Stomach smooth muscle (tissue), 2 donors: ENCODE data around the gene SLC41A1.
"Not testable (repeated sequence)": the region's sequence is repeated elsewhere in the genome, so short reads cannot be mapped to it uniquely, and the experiment has no call there.

Source experiments
- H3K27ac ChIP-seq: one replicate; pipeline ENCODE4 v1.7.0; 2013; ENCODE audit warnings: mild to moderate bottlenecking, low read length, inconsistent platforms
- H3K27me3 ChIP-seq, 2 donors: one replicate each; pipeline ENCODE4 v1.7.0; 2013; ENCODE audit warnings: low read length in 2 of 2; ENCODE audit not compliant: insufficient read depth in 2 of 2, control insufficient read depth in 1 of 2
- H3K36me3 ChIP-seq, 2 donors: one replicate each; pipeline ENCODE4 v1.7.0; 2013; ENCODE audit warnings: low read length in 2 of 2; ENCODE audit not compliant: control insufficient read depth in 2 of 2, insufficient read depth in 2 of 2
- H3K4me1 ChIP-seq: one replicate; pipeline ENCODE4 v1.7.0; 2013; ENCODE audit warnings: low read length; ENCODE audit not compliant: control insufficient read depth, insufficient read depth
- H3K4me3 ChIP-seq, 2 donors: one replicate each; pipeline ENCODE4 v1.7.0; 2013; ENCODE audit warnings: low read length in 2 of 2
- H3K9ac ChIP-seq, 2 donors: one replicate each; pipeline ENCODE4 v1.7.0; 2013; ENCODE audit warnings: low read length in 2 of 2, mild to moderate bottlenecking in 1 of 2
- H3K9me3 ChIP-seq, 2 donors: one replicate each; pipeline ENCODE4 v1.7.0; 2013; ENCODE audit warnings: low read length in 2 of 2; ENCODE audit not compliant: control insufficient read depth in 2 of 2
- donor health status: healthy.
- donor health status: Pancreatic carcinoma.

The SLC41A1 gene

DNA sequence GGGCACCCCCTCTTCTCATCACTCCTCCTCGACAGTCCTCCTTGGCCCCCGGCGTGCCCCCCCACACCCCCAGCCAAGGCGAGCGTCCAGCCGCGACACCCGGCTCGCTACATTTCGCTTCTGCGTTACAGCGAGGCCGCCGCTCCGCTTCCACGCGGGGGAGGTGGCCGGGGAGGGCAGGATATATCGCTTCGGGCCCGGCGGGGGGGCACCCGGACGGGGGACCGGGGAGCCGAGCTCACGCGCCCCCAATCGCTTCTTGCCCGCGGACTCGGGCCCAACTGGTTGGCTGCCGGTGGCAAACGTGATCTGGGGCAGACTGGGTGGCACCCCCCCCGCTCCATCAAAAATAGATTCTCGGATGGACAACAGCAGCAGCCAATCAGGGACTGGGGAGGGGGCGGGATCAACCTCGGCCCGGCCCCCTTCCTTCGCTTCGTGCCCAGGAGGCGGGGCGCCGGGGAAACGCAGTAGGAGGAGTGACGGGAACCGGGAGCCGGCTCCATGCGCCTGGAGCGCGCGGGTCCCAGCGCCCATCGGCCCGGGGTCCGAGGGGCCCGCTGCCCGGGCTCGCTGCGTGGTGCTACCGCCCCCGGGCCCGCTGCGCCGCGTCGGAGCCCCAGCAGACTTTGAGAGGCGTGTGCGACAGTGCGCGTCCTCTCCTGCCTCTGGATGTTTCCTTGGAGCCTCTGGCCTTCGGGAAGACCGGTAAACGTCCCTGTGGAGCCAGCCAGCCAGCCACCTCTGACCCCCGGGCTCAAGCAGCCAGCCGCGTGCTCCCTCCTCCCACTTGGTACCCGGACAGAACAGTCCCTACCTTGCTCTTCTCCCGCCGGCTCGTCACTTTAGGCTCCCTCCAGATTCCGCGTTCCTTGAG is at the start of gene SLC41A1:
SLC41A1 (minus strand) TSS at position 321 of the 877 bp plus-strand sequence. CDS start 2,757 bp downstream, outside the sequence.
- Histone ChIP-seq H3K9me3 (no peaks in the 10 kb centered on the region), H3K4me3 (peak within 1 kb of the TSS; percentile 88 to 90), H3K36me3 (peaks cover 0 to 4% of the 10 kb centered on the region in 2 donors), H3K4me1 (peaks cover 45% of the 10 kb centered on the region), H3K9ac (peak within 1 kb of the TSS; percentile 74 to 80), H3K27ac (peak within 1 kb of the TSS; percentile 77), H3K27me3 (no peaks in the 10 kb centered on the region)

DNA sequence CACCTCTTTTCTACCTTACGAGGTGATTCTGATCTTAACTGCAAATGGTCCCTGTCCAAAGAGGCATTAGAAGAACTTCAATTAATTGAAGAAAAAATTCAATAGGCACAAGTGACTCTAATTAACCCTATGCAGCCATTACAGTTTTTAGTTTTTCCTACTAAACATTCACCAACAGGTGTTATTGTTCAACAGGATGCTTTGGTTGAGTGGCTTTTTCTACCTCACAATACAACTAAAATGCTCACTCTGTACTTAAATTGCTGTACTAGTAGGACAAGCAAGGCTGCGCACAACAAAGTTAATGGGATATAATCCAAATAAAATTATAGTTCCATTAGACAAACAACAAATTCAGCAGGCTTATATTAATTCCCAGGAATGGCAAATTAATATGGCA is 48.5 kb upstream of the SLC41A1 start:
- Histone ChIP-seq H3K4me3 (no peak overlapping the region), H3K27me3 (no peaks in the 10 kb centered on the region), H3K9ac (no peak overlapping the region), H3K4me1 (no peaks in the 10 kb centered on the region), H3K36me3 (no peaks in the 10 kb centered on the region), H3K27ac (no peak overlapping the region), H3K9me3 (no peaks in the 10 kb centered on the region)

DNA sequence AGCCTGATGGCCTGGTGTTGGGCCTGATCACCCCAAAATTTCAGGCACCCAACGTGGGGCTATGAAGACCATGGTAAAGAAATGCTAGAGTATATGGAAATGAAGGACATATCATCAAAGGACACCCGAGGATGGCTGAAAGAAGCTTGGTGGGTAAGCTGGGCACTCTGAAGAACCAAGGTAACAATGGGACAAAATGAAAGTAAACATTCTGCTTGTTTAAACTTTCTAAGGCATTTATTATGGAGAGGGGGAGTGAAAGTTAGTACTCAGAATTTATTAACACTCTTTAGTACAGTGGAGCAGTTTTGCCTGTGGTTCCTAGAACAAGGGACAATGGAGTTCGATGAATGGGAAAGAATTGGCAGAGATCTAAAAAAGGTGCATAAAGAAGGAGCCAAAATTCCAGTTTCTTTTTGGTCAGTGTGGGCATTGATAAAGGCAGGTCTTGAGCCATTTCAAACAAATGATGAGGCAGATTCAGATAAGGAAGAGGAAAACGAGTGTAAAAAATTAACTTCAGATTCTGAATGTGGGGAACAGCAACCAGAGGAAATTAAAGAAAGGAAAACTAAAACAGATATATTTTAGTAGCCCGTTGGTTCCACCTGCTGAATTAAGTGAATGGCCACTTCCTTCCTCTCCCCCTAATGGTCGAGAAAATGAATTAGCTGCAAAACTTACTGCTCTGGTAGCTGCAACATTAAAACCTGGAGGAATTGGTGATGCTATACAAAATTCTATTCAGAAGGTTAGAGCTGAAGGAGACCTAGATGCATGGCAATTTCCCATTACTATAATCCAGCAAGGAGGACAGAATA is 45.4 kb upstream of the SLC41A1 start:
- Histone ChIP-seq H3K9me3 (no peaks in the 10 kb centered on the region), H3K27ac (no peak overlapping the region), H3K4me3 (no peak overlapping the region), H3K36me3 (no peaks in the 10 kb centered on the region), H3K9ac (no peak overlapping the region), H3K4me1 (no peaks in the 10 kb centered on the region), H3K27me3 (no peaks in the 10 kb centered on the region)

DNA sequence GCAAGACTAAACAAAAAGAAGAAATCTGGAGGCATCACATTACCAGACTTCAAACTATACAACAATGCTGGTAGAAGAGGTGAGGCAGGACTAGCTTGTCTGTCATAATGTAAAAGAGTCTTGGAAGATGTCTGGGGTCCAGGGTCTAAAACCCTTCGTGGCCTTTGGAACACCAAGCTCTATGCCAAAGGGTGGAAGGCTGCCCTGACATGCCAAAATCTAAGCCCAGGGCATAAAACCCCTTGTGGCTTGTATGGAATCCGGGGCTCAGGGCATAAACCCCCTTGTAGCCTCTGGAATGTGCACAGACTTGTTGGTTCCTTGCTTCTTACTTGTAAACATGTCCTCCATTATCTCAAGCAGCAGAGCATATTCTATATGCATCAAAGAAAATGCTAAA is 44.5 kb upstream of the SLC41A1 start:
- not testable (repeated sequence) for H3K4me1 ChIP-seq, H3K9me3 ChIP-seq, H3K36me3 ChIP-seq, H3K4me3 ChIP-seq, H3K9ac ChIP-seq, H3K27me3 ChIP-seq, H3K27ac ChIP-seq

DNA sequence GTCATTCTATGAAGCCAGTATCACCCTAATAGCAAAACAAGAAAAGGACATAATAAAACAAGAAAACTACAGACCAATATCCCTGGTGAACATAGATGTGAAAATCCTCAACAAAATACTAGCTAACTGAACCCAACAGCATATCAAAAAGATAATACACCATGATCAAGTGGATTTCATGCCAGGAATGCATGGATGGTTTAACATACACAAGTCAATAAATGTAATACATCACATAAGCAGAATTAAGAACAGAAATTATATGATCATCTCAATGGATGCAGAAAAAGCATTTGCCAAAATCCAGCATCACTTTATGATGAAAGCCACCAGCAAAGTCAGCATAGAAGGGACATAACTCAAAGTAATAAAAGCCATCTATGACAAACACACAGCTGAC is 43.4 kb upstream of the SLC41A1 start:
- Histone ChIP-seq H3K4me3 (no peak overlapping the region), H3K9ac (no peak overlapping the region), H3K27ac (no peak overlapping the region), H3K36me3 (no peaks in the 10 kb centered on the region), H3K27me3 (no peaks in the 10 kb centered on the region), H3K4me1 (no peaks in the 10 kb centered on the region), H3K9me3 (no peaks in the 10 kb centered on the region)

DNA sequence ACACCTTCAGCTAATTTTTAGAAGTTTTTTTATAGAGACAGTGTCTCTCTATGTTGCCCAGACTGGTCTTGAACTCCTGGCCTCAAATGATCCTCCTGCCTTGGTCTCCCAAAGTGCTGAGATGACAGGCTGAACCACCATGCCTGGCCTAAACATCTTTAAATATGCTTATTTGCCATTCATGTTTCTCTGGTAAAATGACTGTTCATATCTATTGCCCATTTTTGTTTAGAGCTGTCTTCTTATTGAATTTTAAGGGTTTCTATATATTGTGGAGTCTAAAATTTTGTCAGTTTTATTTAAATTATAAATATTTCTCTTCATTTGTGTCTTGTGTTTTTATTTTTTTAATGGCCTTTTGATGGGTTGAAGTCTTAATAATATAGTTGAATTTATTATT is 40.0 kb upstream of the SLC41A1 start:
- Histone ChIP-seq H3K36me3 (no peaks in the 10 kb centered on the region), H3K27me3 (no peaks in the 10 kb centered on the region), H3K4me3 (no peak overlapping the region), H3K4me1 (peaks cover 2% of the 10 kb centered on the region), H3K27ac (no peak overlapping the region), H3K9me3 (no peaks in the 10 kb centered on the region), H3K9ac (no peak overlapping the region)

DNA sequence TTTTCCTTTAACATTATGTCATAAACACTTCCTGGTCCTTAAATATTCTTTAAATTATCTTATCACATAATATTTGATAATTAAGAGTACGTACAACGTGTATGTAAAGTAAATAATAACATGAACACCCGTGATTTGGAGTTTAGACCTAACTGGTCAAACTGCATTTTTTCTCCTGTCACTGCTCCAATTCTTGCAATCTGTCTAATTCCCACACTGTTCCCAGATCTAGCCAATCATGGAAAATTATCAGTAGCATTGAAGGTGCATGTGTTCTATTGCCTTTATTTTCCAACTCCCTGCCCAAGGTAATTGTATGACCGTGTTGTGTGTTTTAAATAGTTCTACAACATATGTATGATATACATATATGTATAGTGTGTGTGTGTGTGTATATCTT is 39.0 kb upstream of the SLC41A1 start:
- Histone ChIP-seq H3K4me1 (peaks cover 2% of the 10 kb centered on the region), H3K27me3 (no peaks in the 10 kb centered on the region), H3K27ac (no peak overlapping the region), H3K4me3 (no peak overlapping the region), H3K9ac (no peak overlapping the region), H3K9me3 (no peaks in the 10 kb centered on the region), H3K36me3 (no peaks in the 10 kb centered on the region)

DNA sequence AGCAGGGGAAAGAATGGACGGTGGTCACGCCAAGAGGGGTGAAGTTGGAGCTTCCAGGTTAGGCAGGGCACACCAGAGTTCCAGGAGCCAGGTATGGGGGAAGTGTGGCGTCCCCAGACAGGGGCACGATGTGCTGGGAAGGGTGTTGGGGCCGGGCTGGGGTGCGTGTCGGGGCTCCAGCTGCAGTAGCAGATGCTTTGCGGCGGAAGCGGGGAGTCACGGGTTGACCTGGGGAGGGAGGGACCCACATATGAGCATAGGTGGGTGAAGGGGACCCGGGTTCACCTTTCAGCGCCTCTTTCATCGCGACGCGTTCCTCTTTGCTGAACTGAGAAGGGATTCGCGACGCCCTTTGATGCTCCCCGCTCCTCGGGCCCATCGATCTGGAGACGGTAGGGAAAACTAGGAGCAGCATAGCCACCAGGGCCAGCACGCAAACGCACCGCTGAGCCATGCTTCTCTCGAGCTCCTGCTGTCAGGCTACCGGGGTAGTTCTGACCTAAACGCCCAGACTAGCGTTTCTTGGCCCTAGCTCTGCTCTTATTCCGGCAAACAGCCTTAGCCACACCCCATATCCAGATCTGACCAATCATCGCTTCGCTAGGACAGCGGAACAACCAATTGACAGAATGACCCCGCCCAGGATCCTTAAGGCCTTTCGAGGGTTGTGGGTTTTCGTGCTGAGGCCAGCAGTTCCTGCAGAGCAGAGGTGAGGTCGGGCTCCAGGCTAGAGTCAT is 36.8 kb upstream of the SLC41A1 start, which contains the start of gene PM20D1:
PM20D1 (minus strand) TSS at position 514 of the 737 bp plus-strand sequence; CDS start at position 454, 60 bp downstream.
- no peaks in the 10 kb centered on the region for H3K27me3 ChIP-seq
- no peaks in the 10 kb centered on the region for H3K9me3 ChIP-seq
- H3K4me3 ChIP-seq: peak within 1 kb of the TSS; percentile 36 to 55
- no peaks in the 10 kb centered on the region for H3K36me3 ChIP-seq
- peaks cover 2% of the 10 kb centered on the region for H3K4me1 ChIP-seq
- H3K27ac ChIP-seq: no peak within 1 kb of the TSS
- H3K9ac ChIP-seq: no peak within 1 kb of the TSS

DNA sequence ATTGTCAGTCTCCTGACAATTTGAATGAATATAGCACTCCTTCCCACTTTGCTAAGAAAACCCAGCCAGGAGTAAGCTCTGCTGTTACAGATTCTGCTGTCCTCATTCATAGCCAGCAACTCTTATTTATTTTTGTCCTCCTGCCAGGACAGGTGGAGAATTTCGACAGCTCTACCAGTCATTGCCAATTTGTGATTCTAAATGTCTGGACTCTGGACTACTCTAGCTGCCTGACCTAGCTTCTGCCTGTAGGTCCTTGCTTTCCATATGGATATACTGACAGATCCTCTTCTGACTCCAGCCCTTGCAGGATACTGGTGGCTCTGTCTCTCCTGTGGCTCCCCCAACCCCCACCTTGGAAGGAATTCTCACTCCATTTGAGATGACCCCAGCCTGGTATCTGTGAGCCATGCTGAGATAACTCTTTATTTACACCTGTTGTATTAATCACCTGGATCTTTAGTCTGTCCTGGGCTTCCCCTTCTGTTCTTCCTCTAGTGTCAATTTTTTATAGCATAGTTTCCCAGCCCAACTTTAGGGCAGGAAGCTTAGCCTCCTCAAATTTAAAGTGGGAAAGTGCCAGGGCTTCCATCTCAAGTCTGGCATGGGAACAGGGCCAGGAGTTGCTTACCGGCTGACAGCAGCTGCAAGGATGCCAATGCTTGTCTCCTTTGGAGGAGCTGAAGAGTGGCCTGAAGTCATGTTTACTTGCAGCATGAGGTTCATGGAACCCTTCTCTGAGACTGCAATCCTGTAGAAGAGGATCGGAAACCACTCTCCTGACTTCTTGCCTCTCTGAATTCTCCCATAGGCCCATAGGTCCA is 30.2 kb upstream of the SLC41A1 start:
- Histone ChIP-seq H3K9ac (no peak overlapping the region), H3K27me3 (no peaks in the 10 kb centered on the region), H3K9me3 (no peaks in the 10 kb centered on the region), H3K4me1 (peaks cover 2% of the 10 kb centered on the region), H3K4me3 (no peak overlapping the region), H3K36me3 (no peaks in the 10 kb centered on the region), H3K27ac (no peak overlapping the region)

DNA sequence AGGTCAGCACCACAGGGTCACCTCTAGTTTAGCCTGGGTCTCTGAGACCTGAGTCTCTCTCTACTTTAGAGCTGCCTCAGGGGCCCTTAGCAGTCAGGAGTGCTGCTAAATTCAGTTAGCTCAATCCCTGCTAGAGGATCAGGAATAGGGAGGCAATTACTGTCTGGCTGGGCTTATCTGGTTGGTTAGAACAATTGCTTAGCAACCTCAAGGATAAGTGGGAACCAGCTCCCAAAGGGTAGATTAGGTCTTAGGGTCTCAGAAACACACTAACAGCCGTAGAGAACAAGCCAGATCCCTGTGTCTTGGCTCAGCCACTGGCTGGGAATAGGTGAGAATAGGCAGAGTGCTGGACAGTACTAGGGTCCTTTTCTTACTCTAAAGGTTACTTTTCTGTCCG is 29.2 kb upstream of the SLC41A1 start:
- no peaks in the 10 kb centered on the region for H3K36me3 ChIP-seq
- H3K27me3 ChIP-seq: no peaks in the 10 kb centered on the region
- no peaks in the 10 kb centered on the region for H3K9me3 ChIP-seq
- H3K9ac ChIP-seq: no peak overlapping the region
- no peak overlapping the region for H3K4me3 ChIP-seq
- H3K4me1 ChIP-seq: peaks cover 2% of the 10 kb centered on the region
- H3K27ac ChIP-seq: no peak overlapping the region
